Activated T-helper 2 cell treated with anti-CD3 and anti-CD28 coated beads, Interferon-gamma antibody, Interleukin-2, Interleukin-4, amounts not matched to agents 10 μg/mL and 5 μg/mL and 100 μg/mL, durations not matched to agents 14 hours and 24 hours and 36 hours (primary cell): ENCODE measurements around the gene SARS2. TPM values are rescaled to one million over a fixed set of nuclear protein-coding genes. Genes with fewer than 3 reads are reported as not detected.
A peak's percentile ranks its signal among the peaks of the same experiment; 100 is the strongest.

Experiments used
- DNase-seq: peaks from one replicate; pipeline ENCODE4 v3.0.0; 2021; ENCODE audit warnings: low spot score
- H3K27ac Mint-ChIP-seq: one replicate; pipeline ENCODE4 v1.8.0; 2021; ENCODE audit warnings: mixed read lengths
- H3K27me3 Mint-ChIP-seq: one replicate; pipeline ENCODE4 v1.8.0; 2021; ENCODE audit warnings: low read depth, mixed read lengths
- H3K36me3 Mint-ChIP-seq: one replicate; pipeline ENCODE4 v1.8.0; 2021; ENCODE audit warnings: low read depth, mixed read lengths
- H3K4me1 Mint-ChIP-seq: one replicate; pipeline ENCODE4 v1.8.0; 2021; ENCODE audit warnings: low read depth, mixed read lengths
- H3K4me3 Mint-ChIP-seq: one replicate; pipeline ENCODE4 v1.8.0; 2021; ENCODE audit warnings: low read depth, mild to moderate bottlenecking, moderate library complexity, mixed read lengths
- H3K9me3 Mint-ChIP-seq: one replicate; pipeline ENCODE4 v1.8.0; 2021; ENCODE audit warnings: mixed read lengths
- intact Hi-C: fragments of 100-400 bp; cut with micrococcal nuclease; formaldehyde crosslinking; loops from one replicate; pipeline ENCODE4 v1.15.1; 2023
- total RNA-seq: library from RNA; stranded (reverse); gene quantifications from 2 replicates; pipeline ENCODE4 v1.2.3, GENCODE V29; 2022

The SARS2 gene
- total RNA-seq, 1 donor from 2014 or later: 41.1 TPM

DNA sequence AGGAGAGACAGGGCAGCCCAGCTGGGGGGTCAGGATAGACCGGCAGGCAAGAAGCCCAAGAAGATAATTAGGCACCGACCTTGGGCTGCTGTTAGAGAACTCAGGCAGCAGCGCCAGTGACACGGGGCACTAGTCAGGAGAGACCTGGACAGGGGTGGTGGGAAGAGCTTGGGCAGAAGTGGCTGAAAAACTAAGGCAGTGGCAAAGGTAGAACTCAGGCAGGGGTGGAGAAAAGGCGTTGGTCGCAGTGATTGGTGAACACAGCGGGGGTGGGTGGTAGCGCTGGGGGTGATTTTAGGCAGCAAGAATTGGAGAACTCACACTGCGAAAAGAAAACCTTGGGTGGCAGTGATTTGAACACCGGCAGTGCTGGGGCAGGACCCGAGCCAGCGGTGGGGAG lies 22.9 kb downstream of the SARS2 start:
- Mint-ChIP-seq H3K4me3 (no peak overlapping the region), H3K27ac (no peak overlapping the region), H3K27me3 (no peaks in the 10 kb centered on the region), H3K9me3 (no peaks in the 10 kb centered on the region), H3K4me1 (peaks cover 10% of the 10 kb centered on the region), H3K36me3 (peaks cover 50% of the 10 kb centered on the region)
- intact Hi-C loops: no loop called here
- DNase-seq: no peak

DNA sequence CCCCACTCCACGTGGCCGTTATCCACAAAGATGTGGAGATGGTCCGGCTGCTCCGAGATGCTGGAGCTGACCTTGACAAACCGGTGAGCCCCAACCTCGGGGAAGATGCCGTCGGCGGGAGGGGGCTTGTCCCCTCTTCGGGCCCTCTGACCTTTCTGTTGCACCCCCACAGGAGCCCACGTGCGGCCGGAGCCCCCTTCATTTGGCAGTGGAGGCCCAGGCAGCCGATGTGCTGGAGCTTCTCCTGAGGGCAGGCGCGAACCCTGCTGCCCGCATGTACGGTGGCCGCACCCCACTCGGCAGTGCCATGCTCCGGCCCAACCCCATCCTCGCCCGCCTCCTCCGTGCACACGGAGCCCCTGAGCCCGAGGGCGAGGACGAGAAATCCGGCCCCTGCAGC lies 23.3 kb downstream of the SARS2 start:
- no peaks in the 10 kb centered on the region for H3K9me3 Mint-ChIP-seq
- H3K36me3 Mint-ChIP-seq: peaks cover 50% of the 10 kb centered on the region

DNA sequence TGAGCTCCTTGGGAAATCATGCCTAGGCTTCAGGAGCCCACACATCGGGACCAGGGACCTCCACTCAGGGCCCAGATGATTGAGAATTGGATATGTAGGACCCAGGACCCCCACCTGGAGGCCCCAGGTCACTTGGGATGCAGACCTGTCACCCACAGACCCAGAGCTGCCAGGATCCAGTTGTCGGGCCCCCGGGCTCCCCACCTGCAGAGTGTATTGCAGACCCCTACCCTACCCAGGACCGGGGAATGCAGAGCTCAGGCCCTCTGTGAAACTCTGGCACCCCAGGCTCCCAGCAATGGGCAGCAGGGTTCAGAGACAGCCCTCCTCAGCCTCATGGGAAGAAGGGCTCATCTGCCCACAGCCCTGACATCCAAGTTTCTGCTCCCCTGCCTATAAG lies 24.9 kb downstream of the SARS2 start:
- no peak for DNase-seq
- Mint-ChIP-seq H3K9me3 (no peaks in the 10 kb centered on the region), H3K36me3 (peaks cover 63% of the 10 kb centered on the region), H3K27me3 (no peaks in the 10 kb centered on the region), H3K27ac (no peak overlapping the region), H3K4me3 (no peak overlapping the region), H3K4me1 (peaks cover 9% of the 10 kb centered on the region)
- intact Hi-C loops: no loop called here

More for the DNA sequence above, 23.3 kb downstream of the SARS2 start:
- Mint-ChIP-seq H3K27me3 (no peaks in the 10 kb centered on the region), H3K27ac (no peak overlapping the region), H3K4me3 (no peak overlapping the region), H3K4me1 (peaks cover 6% of the 10 kb centered on the region)
- intact Hi-C loops: no loop called here
- DNase-seq: no peak

DNA sequence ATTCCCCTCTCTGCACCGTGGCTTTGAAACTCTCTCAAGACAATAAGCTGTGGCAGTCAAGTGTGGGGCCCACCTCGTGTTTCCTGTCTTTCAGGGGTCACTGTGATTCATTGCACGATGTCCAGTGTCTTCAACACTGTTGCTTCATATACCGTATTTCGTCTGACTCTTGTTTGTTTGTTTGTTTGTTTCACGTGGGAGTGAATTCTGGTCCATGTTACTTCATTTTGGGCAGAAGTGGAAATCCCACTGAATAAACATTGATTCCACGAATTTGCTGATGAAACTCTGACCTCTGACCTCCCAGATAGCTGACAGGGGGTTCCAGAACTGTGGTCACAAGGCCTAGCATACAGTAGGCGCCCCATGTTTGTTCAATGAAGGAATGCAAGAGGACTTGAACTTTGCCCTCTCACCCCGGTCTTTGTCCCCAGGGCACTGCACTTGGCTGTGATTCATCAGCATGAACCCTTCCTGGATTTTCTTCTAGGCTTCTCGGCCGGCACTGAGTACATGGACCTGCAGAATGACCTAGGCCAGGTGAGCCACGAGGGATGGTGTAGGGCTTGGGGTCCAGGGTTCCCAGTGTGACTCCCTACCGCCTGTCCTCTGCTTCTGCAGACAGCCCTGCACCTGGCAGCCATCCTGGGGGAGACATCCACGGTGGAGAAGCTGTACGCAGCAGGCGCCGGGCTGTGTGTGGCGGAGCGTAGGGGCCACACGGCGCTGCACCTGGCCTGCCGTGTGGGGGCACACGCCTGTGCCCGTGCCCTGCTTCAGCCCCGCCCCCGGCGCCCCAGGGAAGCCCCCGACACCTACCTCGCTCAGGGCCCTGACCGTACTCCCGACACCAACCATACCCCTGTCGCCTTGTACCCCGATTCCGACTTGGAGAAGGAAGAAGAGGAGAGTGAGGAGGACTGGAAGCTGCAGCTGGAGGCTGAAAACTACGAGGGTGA lies 25.7 kb downstream of the SARS2 start:
- Mint-ChIP-seq H3K9me3 (no peaks in the 10 kb centered on the region), H3K36me3 (peaks cover 64% of the 10 kb centered on the region), H3K27ac (peak overlapping the region; percentile 2), H3K27me3 (no peaks in the 10 kb centered on the region), H3K4me1 (peaks cover 9% of the 10 kb centered on the region), H3K4me3 (no peak overlapping the region)
- no peak for DNase-seq
- intact Hi-C loops: no loop called here

DNA sequence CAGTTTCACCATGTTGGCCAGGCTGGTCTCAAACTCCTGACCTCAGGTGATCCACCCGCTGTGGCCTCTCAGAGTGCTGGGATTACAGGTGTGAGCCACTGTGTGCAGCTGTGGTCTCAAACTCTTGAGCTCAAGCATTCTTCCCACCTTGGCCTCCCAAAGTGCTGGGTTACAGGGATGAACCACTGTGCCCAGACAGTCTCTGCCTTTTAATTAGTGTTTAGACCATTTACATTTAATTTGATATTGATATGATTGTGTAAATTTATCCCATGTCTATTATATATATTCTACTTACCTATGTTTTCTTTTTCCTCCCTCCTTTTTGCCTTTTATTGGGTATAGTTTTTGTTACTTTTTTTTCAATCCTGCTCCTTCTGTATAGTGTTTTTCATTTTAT lies 28.9 kb downstream of the SARS2 start:
- peaks cover 40% of the 10 kb centered on the region for H3K36me3 Mint-ChIP-seq
- peaks cover 15% of the 10 kb centered on the region for H3K4me1 Mint-ChIP-seq
- no peaks in the 10 kb centered on the region for H3K9me3 Mint-ChIP-seq
- no peak overlapping the region for H3K27ac Mint-ChIP-seq
- no peaks in the 10 kb centered on the region for H3K27me3 Mint-ChIP-seq
- peak overlapping the region; percentile 65 for H3K4me3 Mint-ChIP-seq
- intact Hi-C loops: no loop called here
- DNase-seq: no peak

DNA sequence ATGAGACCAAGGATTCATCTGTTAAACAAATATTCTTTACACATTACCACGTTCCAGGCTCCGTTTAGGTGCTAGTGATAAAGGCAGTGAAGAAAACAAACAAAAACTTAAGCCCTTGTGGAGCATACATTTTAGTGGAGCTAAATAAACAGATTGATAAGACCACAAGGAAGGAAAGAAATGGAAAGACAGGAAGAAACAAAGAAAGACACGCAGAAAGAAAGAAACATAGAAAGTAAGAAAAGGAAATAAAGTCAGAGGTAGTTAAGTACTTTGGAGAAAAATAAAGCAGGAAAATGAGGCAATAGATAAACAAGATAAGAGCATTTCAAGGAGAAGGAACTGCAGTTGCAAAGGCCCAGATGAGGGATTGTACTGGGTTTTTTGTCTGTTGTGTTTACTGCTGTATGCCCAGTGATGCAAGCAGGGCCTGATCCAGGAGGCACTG lies 29.8 kb downstream of the SARS2 start:
- Mint-ChIP-seq H3K9me3 (no peaks in the 10 kb centered on the region), H3K27ac (peak overlapping the region; percentile 63), H3K36me3 (peaks cover 33% of the 10 kb centered on the region), H3K4me3 (peak overlapping the region; percentile 89), H3K4me1 (peaks cover 15% of the 10 kb centered on the region), H3K27me3 (no peaks in the 10 kb centered on the region)
- DNase-seq: no peak
- intact Hi-C loops: no loop called here

DNA sequence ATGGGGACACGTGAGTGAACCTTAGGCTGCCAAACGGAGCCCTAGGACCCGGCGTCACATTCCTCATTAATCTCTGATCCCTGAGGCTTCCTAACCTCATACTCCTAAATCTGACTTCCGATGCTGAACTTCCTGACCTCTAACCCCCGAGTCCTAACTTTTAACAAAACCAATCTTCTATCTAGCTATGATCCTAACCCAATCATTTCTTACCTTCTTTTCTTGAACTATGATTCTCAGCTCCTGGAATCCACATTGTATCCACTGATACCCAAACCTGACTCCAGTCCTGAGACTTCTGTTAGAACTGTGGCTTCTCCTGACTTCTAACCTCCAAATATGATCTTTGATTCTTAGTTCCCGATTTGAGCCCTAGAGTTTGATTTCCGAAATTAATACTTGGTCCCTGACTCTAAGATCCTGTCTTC lies 30.3 kb downstream of the SARS2 start:
- Mint-ChIP-seq H3K4me3 (peak overlapping the region; percentile 89), H3K36me3 (peaks cover 30% of the 10 kb centered on the region)
- intact Hi-C loops: no loop called here

DNA sequence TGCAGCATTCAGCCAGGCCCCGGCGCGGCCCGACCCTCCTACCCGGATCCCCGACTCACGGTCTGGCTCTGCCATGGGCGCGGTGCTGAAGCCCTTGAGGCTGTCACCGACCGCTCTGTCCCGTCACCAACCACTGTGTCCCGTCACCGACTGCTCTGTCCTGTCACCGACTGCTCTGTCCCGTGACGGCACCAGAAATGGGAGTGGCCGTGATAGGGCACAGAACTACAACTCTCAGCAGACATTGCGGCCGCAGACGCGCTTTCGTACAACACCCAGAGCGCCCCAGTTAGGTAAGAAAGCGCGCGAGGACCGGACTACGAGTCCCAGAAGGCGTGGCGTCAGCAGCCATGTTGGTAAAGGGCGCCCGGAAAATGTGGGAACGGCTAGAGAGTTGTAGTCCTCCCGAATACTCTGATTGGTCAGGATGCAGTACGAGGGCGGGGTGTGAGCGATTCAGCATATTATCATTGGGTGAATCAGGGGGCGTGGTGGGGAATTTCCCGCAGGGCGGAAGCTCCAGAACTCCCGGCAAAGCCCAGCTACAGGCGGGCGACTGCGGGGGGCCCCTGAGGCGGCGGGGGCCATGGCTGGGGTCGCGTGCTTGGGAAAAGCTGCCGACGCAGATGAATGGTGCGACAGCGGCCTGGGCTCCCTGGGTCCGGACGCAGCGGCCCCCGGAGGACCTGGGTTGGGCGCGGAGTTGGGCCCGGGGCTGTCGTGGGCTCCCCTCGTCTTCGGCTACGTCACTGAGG lies 30.9 kb downstream of the SARS2 start, which contains the start of the genes NFKBIB and SIRT2:
NFKBIB (plus strand) TSS at position 523 of the 755 bp plus-strand sequence; CDS start at position 587, 64 bp downstream.
SIRT2 (minus strand) TSS at position 172 of the 755 bp plus-strand sequence; CDS start at position 75, 97 bp downstream.
- Mint-ChIP-seq H3K9me3 (no peaks in the 10 kb centered on the region), H3K27me3 (no peaks in the 10 kb centered on the region), H3K4me3 (peak within 1 kb of the TSS; percentile 90), H3K36me3 (peaks cover 25% of the 10 kb centered on the region), H3K4me1 (peaks cover 15% of the 10 kb centered on the region), H3K27ac (peak within 1 kb of the TSS; percentile 85)
- intact Hi-C loops: loop anchor here (1.0 kb wide), 3 partner anchors 31 to 68 kb away; partner anchors contain the start of genes ECH1, MRPS12 and SARS2
- peak; percentile 100 for DNase-seq

More for the DNA sequence above, 30.3 kb downstream of the SARS2 start:
- Mint-ChIP-seq H3K27ac (peak overlapping the region; percentile 79), H3K9me3 (no peaks in the 10 kb centered on the region), H3K4me1 (peaks cover 15% of the 10 kb centered on the region), H3K27me3 (no peaks in the 10 kb centered on the region)
- no peak for DNase-seq

DNA sequence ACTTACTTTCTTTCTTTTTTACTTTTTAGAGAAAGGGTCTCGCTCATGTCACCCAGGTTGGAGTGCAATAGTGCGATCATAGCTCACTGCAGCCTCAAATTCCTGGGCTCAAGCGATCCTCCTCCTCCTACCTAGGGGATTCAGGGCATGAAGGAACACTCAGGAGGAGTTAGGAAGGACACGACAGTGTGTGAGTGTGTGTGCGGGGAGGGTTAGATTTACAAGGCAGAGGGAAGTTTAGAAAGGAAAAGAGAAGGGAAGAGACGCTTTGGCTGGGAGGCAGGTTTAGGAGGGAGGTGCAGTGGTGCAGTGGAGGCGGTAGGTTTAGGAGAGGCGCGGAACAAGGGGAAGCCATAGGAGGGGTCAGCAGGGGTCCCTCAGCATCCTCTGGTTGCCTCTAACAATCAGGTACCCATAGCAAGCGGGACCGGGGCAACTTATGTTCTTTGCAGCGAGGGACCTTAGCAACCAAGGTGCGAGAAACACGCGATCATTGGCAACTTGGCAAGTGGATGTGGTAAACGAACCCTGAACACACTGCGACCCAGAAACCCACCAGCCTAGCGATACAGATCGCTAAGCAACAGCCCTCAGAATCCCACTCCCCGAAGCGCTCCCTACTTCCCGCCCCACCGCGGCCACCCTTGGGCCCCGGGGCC lies 31.6 kb downstream of the SARS2 start:
- intact Hi-C loops: loop anchor here (1.0 kb wide), 3 partner anchors 31 to 68 kb away; partner anchors contain the start of genes ECH1, MRPS12 and SARS2
- peaks cover 13% of the 10 kb centered on the region for H3K4me1 Mint-ChIP-seq
- peak overlapping the region; percentile 85 for H3K27ac Mint-ChIP-seq
- H3K27me3 Mint-ChIP-seq: no peaks in the 10 kb centered on the region
- DNase-seq: no peak
- no peaks in the 10 kb centered on the region for H3K9me3 Mint-ChIP-seq
- H3K4me3 Mint-ChIP-seq: peak overlapping the region; percentile 90
- H3K36me3 Mint-ChIP-seq: peaks cover 19% of the 10 kb centered on the region

DNA sequence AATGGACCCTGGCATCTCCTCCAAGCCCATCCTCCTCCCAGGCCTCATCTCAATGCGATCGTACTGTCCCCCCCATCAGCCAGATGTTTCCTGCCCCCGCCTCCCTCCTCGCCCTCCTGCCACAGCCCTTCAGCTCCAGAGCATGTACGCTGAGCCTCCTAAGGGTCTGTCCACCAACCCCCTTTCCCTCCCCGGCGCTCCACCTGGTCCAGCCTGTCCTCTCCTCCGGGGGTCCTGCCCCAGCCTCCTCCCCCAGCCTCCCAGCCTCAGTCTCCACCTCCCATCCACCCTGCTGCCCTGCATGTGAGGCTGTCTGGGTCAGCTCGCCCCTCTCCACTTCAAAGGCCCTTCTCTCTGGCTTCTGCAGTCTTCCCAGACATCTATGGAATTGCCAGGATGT lies 35.6 kb downstream of the SARS2 start:
- H3K4me1 Mint-ChIP-seq: peaks cover 9% of the 10 kb centered on the region
- no peaks in the 10 kb centered on the region for H3K9me3 Mint-ChIP-seq
- no peak overlapping the region for H3K4me3 Mint-ChIP-seq
- no peaks in the 10 kb centered on the region for H3K27me3 Mint-ChIP-seq
- intact Hi-C loops: no loop called here
- H3K36me3 Mint-ChIP-seq: no peaks in the 10 kb centered on the region
- DNase-seq: no peak
- H3K27ac Mint-ChIP-seq: no peak overlapping the region

DNA sequence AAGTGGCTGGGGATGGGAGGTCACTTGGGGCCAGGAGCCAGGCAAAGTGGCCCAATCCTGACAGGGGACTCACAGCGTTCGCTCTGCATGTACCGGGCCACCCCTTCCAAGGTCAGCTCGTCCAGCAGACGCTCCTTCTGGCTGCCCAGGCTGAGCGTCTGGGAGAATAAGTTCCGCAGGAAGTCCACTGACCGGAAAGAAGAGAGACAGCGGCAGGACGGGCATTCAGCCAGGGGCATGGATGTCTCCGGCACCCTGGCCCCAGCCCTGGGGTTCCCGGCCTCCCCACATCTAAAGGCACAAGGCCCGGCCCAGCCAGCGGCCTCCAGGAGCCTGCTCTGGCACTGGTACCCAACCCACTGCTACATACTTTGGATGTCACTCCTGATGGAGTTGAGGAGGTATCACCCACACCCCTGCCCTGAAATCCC lies 37.2 kb downstream of the SARS2 start:
- H3K4me1 Mint-ChIP-seq: peaks cover 3% of the 10 kb centered on the region
- peaks cover 4% of the 10 kb centered on the region for H3K36me3 Mint-ChIP-seq
- no peak overlapping the region for H3K4me3 Mint-ChIP-seq
- intact Hi-C loops: no loop called here
- no peak for DNase-seq
- no peaks in the 10 kb centered on the region for H3K27me3 Mint-ChIP-seq
- H3K9me3 Mint-ChIP-seq: no peaks in the 10 kb centered on the region
- no peak overlapping the region for H3K27ac Mint-ChIP-seq

DNA sequence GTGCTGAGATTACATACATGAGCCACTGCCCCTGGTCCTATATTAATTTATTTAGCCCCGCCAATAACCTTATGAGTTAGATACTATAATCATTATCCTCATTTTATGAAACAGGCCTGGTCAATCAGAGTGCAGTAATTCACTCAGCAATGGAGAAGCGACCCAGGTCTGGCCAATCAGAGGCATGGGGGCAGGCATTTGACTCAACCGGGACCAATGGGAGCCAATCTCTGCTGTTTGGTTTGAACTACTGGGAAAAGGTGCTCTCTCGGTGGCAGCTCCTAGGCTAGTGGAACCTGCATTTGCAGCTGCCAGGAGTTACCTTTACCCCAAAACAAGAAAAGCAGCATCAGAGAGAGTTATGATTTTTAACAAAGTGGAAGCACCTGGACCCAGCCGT lies 37.7 kb downstream of the SARS2 start:
- no peaks in the 10 kb centered on the region for H3K9me3 Mint-ChIP-seq

More for the DNA sequence above, 37.7 kb downstream of the SARS2 start:
- Mint-ChIP-seq H3K27me3 (no peaks in the 10 kb centered on the region), H3K27ac (no peak overlapping the region), H3K36me3 (peaks cover 4% of the 10 kb centered on the region), H3K4me1 (no peaks in the 10 kb centered on the region), H3K4me3 (no peak overlapping the region)
- no peak for DNase-seq
- intact Hi-C loops: no loop called here
